HEK293T (cell line): ENCODE measurements around the gene RNF217.

Source experiments
- ARNT ChIP-seq: fragments of 450-650 bp; IDR thresholded peaks from 2 replicates; pipeline ENCODE4 v1.6.1; 2017; ENCODE audit warnings: mild to moderate bottlenecking
- CTBP1 ChIP-seq: fragments of 450-650 bp; IDR thresholded peaks from 2 replicates; pipeline ENCODE4 v1.6.1; 2016; ENCODE audit warnings: borderline replicate concordance
- HDGF ChIP-seq: fragments of 450-650 bp; IDR thresholded peaks from 2 replicates; pipeline ENCODE4 v1.6.1; 2017; ENCODE audit warnings: antibody characterized with exemption, borderline replicate concordance
- NFRKB ChIP-seq: fragments of 450-650 bp; IDR thresholded peaks from 2 replicates; pipeline ENCODE4 v1.6.1; 2016; ENCODE audit warnings: mild to moderate bottlenecking, moderate library complexity
- SP1 ChIP-seq: fragments of 450-650 bp; IDR thresholded peaks from 2 replicates; pipeline ENCODE4 v1.6.1; 2017
- SUZ12 ChIP-seq: fragments of 450-650 bp; IDR thresholded peaks from 2 replicates; pipeline ENCODE4 v1.6.1; 2016; ENCODE audit warnings: mild to moderate bottlenecking
- ZNF384 ChIP-seq: fragments of 450-650 bp; IDR thresholded peaks from 2 replicates; pipeline ENCODE4 v1.6.1; 2016

- TF ChIP-seq HDGF (no peak), NFRKB (no peak), CTBP1 (no peak), SUZ12 (no peak), SP1 (no peak), ZNF384 (no peak), ARNT (no peak)
Observed at GRCh38 chr6:124955108-124955856, 7.0 kb upstream of the RNF217 start.
